BE2C (cell line): ENCODE measurements around the gene COA7.
"Not testable (repeated sequence)": the region's sequence is repeated elsewhere in the genome, so short reads cannot be mapped to it uniquely, and the experiment has no call there.

Experiments used
- DNase-seq: peaks from one replicate; pipeline ENCODE4 v3.0.0-alpha.2; 2020
- H3K27me3 ChIP-seq: fragments of 250-450 bp; sonication (Bioruptor Pico); 2 replicates; pipeline ENCODE4 v1.5.1; 2020; ENCODE audit warnings: mild to moderate bottlenecking
- H3K36me3 ChIP-seq: fragments of 250-450 bp; sonication (Bioruptor Pico); 2 replicates; pipeline ENCODE4 v1.5.1; 2020; ENCODE audit warnings: mild to moderate bottlenecking
- H3K4me1 ChIP-seq: fragments of 250-450 bp; sonication (Bioruptor Pico); 2 replicates; pipeline ENCODE4 v1.5.1; 2020
- H3K4me3 ChIP-seq: 2 replicates; pipeline ENCODE4 v1.5.1; 2011; ENCODE audit warnings: low read depth, low read length
- H3K9me3 ChIP-seq: fragments of 250-450 bp; sonication (Bioruptor Pico); 2 replicates; pipeline ENCODE4 v1.5.1; 2020
- CTCF ChIP-seq: IDR thresholded peaks from 2 replicates; pipeline ENCODE4 v1.5.1; 2012; ENCODE audit warnings: mild to moderate bottlenecking, low read depth, low read length

The COA7 gene

GRCh38 chr1:52726265-52727113 is 28.3 kb upstream of the COA7 start, which contains the start of gene ZYG11B:
Gene ZYG11B, plus strand, starts transcription at chr1:52726453. Its CDS starts 201 bp downstream, at chr1:52726654.
- peak; percentile 89 for DNase-seq
- Histone ChIP-seq H3K4me1 (no peaks in the 10 kb centered on the region), H3K9me3 (no peaks in the 10 kb centered on the region), H3K4me3 (peak within 1 kb of the TSS; percentile 85), H3K27me3 (no peaks in the 10 kb centered on the region), H3K36me3 (no peaks in the 10 kb centered on the region)
- no peak for TF ChIP-seq CTCF

- no peaks in the 10 kb centered on the region for H3K4me1 ChIP-seq
- no peaks in the 10 kb centered on the region for H3K9me3 ChIP-seq
- no peaks in the 10 kb centered on the region for H3K27me3 ChIP-seq
- H3K36me3 ChIP-seq = no peaks in the 10 kb centered on the region
- no peak for DNase-seq
- H3K4me3 ChIP-seq = peak overlapping the region; percentile 49
- no peak for TF ChIP-seq CTCF
These were observed 27.7 kb upstream of the COA7 start for GRCh38 chr1:52725903-52726264.

- no peak for DNase-seq
- H3K27me3 ChIP-seq = no peaks in the 10 kb centered on the region
- H3K4me3 ChIP-seq = no peak overlapping the region
- no peaks in the 10 kb centered on the region for H3K36me3 ChIP-seq
- no peak for TF ChIP-seq CTCF
- H3K9me3 ChIP-seq = no peaks in the 10 kb centered on the region
- no peaks in the 10 kb centered on the region for H3K4me1 ChIP-seq
These were observed 25.1 kb upstream of the COA7 start for GRCh38 chr1:52723260-52723659.

- not testable (repeated sequence) for H3K27me3 ChIP-seq, H3K9me3 ChIP-seq, DNase-seq, H3K36me3 ChIP-seq, H3K4me3 ChIP-seq, H3K4me1 ChIP-seq
These were observed 17.1 kb upstream of the COA7 start for GRCh38 chr1:52715296-52715695.

- no peak overlapping the region for H3K4me3 ChIP-seq
- TF ChIP-seq CTCF = no peak
- H3K36me3 ChIP-seq = no peaks in the 10 kb centered on the region
- H3K9me3 ChIP-seq = no peaks in the 10 kb centered on the region
- H3K4me1 ChIP-seq = no peaks in the 10 kb centered on the region
- H3K27me3 ChIP-seq = no peaks in the 10 kb centered on the region
- no peak for DNase-seq
These were observed 15.4 kb upstream of the COA7 start for GRCh38 chr1:52713590-52713989.

- Histone ChIP-seq H3K4me3 (no peak overlapping the region), H3K36me3 (no peaks in the 10 kb centered on the region), H3K4me1 (no peaks in the 10 kb centered on the region), H3K27me3 (no peaks in the 10 kb centered on the region), H3K9me3 (no peaks in the 10 kb centered on the region)
- no peak for TF ChIP-seq CTCF
- no peak for DNase-seq
These were observed 10.9 kb upstream of the COA7 start for GRCh38 chr1:52709016-52709415.
